H9 (cell line): ENCODE measurements around the gene NCOA1. TPM values are rescaled to one million over a fixed set of nuclear protein-coding genes. Genes with fewer than 3 reads are reported as not detected.

Experiments
- DNase-seq: peaks from one replicate; pipeline ENCODE4 v3.0.0-alpha.2; 2017
- H2AFZ ChIP-seq: one replicate; pipeline ENCODE4 v1.6.1; 2013; ENCODE audit warnings: mild to moderate bottlenecking, low read length, control low read depth, moderate library complexity
- H2AK5ac ChIP-seq: 2 replicates; pipeline ENCODE4 v1.6.1; 2013; ENCODE audit warnings: low read length, control low read depth, mixed read lengths; ENCODE audit not compliant: insufficient read length
- H2BK120ac ChIP-seq: one replicate; pipeline ENCODE4 v1.6.1; 2013; ENCODE audit warnings: low read depth, mild to moderate bottlenecking, low read length, control low read depth, inconsistent platforms; ENCODE audit not compliant: poor library complexity, severe bottlenecking
- H2BK12ac ChIP-seq: 2 replicates; pipeline ENCODE4 v1.6.1; 2013; ENCODE audit warnings: low read length, control low read depth, mixed read lengths, low read depth; ENCODE audit not compliant: insufficient read length
- H2BK15ac ChIP-seq: 2 replicates; pipeline ENCODE4 v1.6.1; 2013; ENCODE audit warnings: low read depth, low read length, control low read depth
- H2BK20ac ChIP-seq: one replicate; pipeline ENCODE4 v1.6.1; 2013; ENCODE audit warnings: low read depth, mild to moderate bottlenecking, low read length, control low read depth, inconsistent platforms; ENCODE audit not compliant: poor library complexity, severe bottlenecking
- H2BK5ac ChIP-seq: 2 replicates; pipeline ENCODE4 v1.6.1; 2013; ENCODE audit warnings: low read length, control low read depth, mixed read lengths; ENCODE audit not compliant: insufficient read length
- H3K14ac ChIP-seq: 2 replicates; pipeline ENCODE4 v1.6.1; 2013; ENCODE audit warnings: low read length, control low read depth; ENCODE audit not compliant: insufficient read depth
- H3K18ac ChIP-seq: 2 replicates; pipeline ENCODE4 v1.6.1; 2013; ENCODE audit warnings: low read depth, mild to moderate bottlenecking, mixed read lengths, low read length, control low read depth; ENCODE audit not compliant: insufficient read length
- H3K23ac ChIP-seq: 2 replicates; pipeline ENCODE4 v1.6.1; 2013; ENCODE audit warnings: low read length, control low read depth, mixed read lengths, low read depth; ENCODE audit not compliant: insufficient read length
- H3K23me2 ChIP-seq: 2 replicates; pipeline ENCODE4 v1.6.1; 2013; ENCODE audit warnings: low read depth, mild to moderate bottlenecking, mixed read lengths, low read length, control low read depth; ENCODE audit not compliant: insufficient read length, poor library complexity, severe bottlenecking
- H3K27ac ChIP-seq: 2 replicates; pipeline ENCODE4 v1.5.1; 2013; ENCODE audit warnings: low read length, control low read depth, mixed read lengths, low read depth; ENCODE audit not compliant: insufficient read length
- H3K27me3 ChIP-seq: 2 replicates; pipeline ENCODE4 v1.6.1; 2013; ENCODE audit warnings: low read length, control low read depth, inconsistent platforms; ENCODE audit not compliant: insufficient read depth
- H3K4ac ChIP-seq: 2 replicates; pipeline ENCODE4 v1.6.1; 2013; ENCODE audit warnings: low read depth, mild to moderate bottlenecking, control low read depth, inconsistent platforms, low read length, moderate library complexity
- H3K4me1 ChIP-seq: 2 replicates; pipeline ENCODE4 v1.6.1; 2013; ENCODE audit warnings: low read length, control low read depth, inconsistent platforms; ENCODE audit not compliant: insufficient read depth
- H3K4me2 ChIP-seq: 2 replicates; pipeline ENCODE4 v1.6.1; 2013; ENCODE audit warnings: low read length, control low read depth, mixed read lengths; ENCODE audit not compliant: insufficient read length, insufficient read depth
- H3K56ac ChIP-seq: 2 replicates; pipeline ENCODE4 v1.6.1; 2013; ENCODE audit warnings: low read depth, mild to moderate bottlenecking, mixed read lengths, low read length, control low read depth; ENCODE audit not compliant: insufficient read length
- H3K79me1 ChIP-seq: 2 replicates; pipeline ENCODE4 v1.6.1; 2013; ENCODE audit warnings: low read depth, mild to moderate bottlenecking, moderate library complexity, low read length, control low read depth, inconsistent platforms; ENCODE audit not compliant: insufficient read depth, poor library complexity, severe bottlenecking
- H3K79me2 ChIP-seq: 2 replicates; pipeline ENCODE4 v1.6.1; 2013; ENCODE audit warnings: low read length, control low read depth, inconsistent platforms; ENCODE audit not compliant: insufficient read depth
- H3K9ac ChIP-seq: 2 replicates; pipeline ENCODE4 v1.6.1; 2013; ENCODE audit warnings: low read length, control low read depth, mixed read lengths; ENCODE audit not compliant: insufficient read length; ENCODE audit errors: extremely low read depth
- H3K9me3 ChIP-seq: one replicate; pipeline ENCODE4 v1.6.1; 2013; ENCODE audit warnings: low read depth, low read length, inconsistent platforms; ENCODE audit not compliant: control insufficient read depth
- H3T11ph ChIP-seq: one replicate; pipeline ENCODE4 v1.6.1; 2013; ENCODE audit warnings: mild to moderate bottlenecking, low read length, control low read depth, inconsistent platforms
- H4K20me1 ChIP-seq: one replicate; pipeline ENCODE4 v1.6.1; 2013; ENCODE audit not compliant: control insufficient read depth, insufficient read length, insufficient read depth
- H4K5ac ChIP-seq: 2 replicates; pipeline ENCODE4 v1.6.1; 2013; ENCODE audit warnings: low read depth, mild to moderate bottlenecking, mixed read lengths, low read length, control low read depth; ENCODE audit not compliant: insufficient read length
- H4K8ac ChIP-seq: replicated peaks from 2 replicates; pipeline ENCODE4 v1.6.1; 2013; ENCODE audit warnings: low read length, control low read depth, mixed read lengths, low read depth; ENCODE audit not compliant: insufficient read length
- H4K91ac ChIP-seq: 2 replicates; pipeline ENCODE4 v1.6.1; 2013; ENCODE audit warnings: low read depth, mild to moderate bottlenecking, moderate library complexity, mixed read lengths, low read length, control low read depth; ENCODE audit not compliant: insufficient read length
- H3K27ac Mint-ChIP-seq, 3 experiments: 2 replicates in 2 of 3; 3 replicates in 1 of 3; pipeline ENCODE4 v1.8.0; 2020 to 2021; ENCODE audit warnings: mixed read lengths in 3 of 3, mild to moderate bottlenecking in 1 of 3, moderate library complexity in 1 of 3
- H3K27me3 Mint-ChIP-seq: 2 replicates; pipeline ENCODE4 v1.8.0; 2021; ENCODE audit warnings: low read depth, mild to moderate bottlenecking, moderate library complexity, mixed read lengths
- H3K36me3 Mint-ChIP-seq, 3 experiments: 2 replicates in 2 of 3; 3 replicates in 1 of 3; pipeline ENCODE4 v1.8.0; 2020 to 2021; ENCODE audit warnings: low read depth in 3 of 3, mixed read lengths in 3 of 3; ENCODE audit not compliant: insufficient read depth in 1 of 3
- H3K4me1 Mint-ChIP-seq, 2 experiments: 2 replicates each; pipeline ENCODE4 v1.8.0; 2020; ENCODE audit warnings: mixed read lengths in 2 of 2
- H3K4me3 Mint-ChIP-seq, 2 experiments: 2 replicates in 1 of 2; 3 replicates in 1 of 2; pipeline ENCODE4 v1.8.0; 2020 to 2021; ENCODE audit warnings: mild to moderate bottlenecking in 2 of 2, mixed read lengths in 2 of 2, moderate library complexity in 1 of 2
- H3K9me3 Mint-ChIP-seq, 2 experiments: 2 replicates in 1 of 2; 3 replicates in 1 of 2; pipeline ENCODE4 v1.8.0; 2020; ENCODE audit warnings: mild to moderate bottlenecking in 2 of 2, mixed read lengths in 2 of 2, moderate library complexity in 1 of 2
- WGBS: extraction: QIAGEN DNeasy Blood & Tissue Kit; methylation state at CpG from one replicate; pipeline ENCODE4 v1.1.7; 2013; ENCODE audit warnings: missing lambda C conversion rate, low lambda C conversion rate, mixed read lengths; ENCODE audit not compliant: insufficient read length; ENCODE audit errors: extremely low coverage; 5-methylcytosine and 5-hydroxymethylcytosine counted together
- total RNA-seq: library from RNA; stranded (reverse); gene quantifications from 2 replicates; pipeline ENCODE4 v1.2.1, GENCODE V29; 2021
- TF ChIP-seq, protein P1 (sequence below): fragments of 200-600 bp; sonication (generic); conservative IDR thresholded peaks from 3 replicates; pipeline ENCODE4 v1.8.0; 2021; ENCODE audit warnings: antibody characterized with exemption, mild to moderate bottlenecking

Gene NCOA1
- total RNA-seq, 1 experiment from 2014 or later, result 14.8 TPM

DNA sequence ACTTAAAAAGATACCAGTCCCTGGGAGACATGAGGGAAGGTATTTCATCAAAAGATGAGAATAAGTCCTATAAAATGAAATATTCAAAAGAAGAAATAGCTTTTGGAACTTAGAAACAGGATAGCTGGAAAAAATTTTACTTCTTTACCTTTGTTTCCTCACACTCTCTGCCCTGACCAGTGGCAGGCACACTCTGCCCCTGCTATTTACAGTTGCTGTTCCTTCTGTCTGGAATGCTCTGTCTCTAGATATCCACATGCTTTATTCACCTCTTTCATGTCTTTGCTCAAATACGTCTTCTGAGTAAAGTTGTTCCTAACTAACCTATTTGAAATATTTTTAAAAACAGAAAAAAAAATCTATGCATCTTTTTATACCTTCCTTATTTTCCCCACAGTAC is 176.5 kb downstream of the NCOA1 start:
- Mint-ChIP-seq H3K9me3 (no peaks in the 10 kb centered on the region), H3K27ac (no peak overlapping the region)

More for the DNA sequence above, 176.5 kb downstream of the NCOA1 start:
- Histone ChIP-seq H2BK20ac (no peak overlapping the region), H3K23me2 (no peaks in the 10 kb centered on the region), H3K9ac (no peak overlapping the region), H2AFZ (no peak overlapping the region), H4K20me1 (no peaks in the 10 kb centered on the region), H2BK12ac (no peak overlapping the region), H2BK120ac (no peak overlapping the region), H3K79me2 (no peaks in the 10 kb centered on the region), H2BK15ac (no peak overlapping the region), H3T11ph (no peak overlapping the region), H3K9me3 (no peaks in the 10 kb centered on the region), H3K14ac (no peak overlapping the region), H3K4me1 (no peaks in the 10 kb centered on the region), H3K4me2 (no peak overlapping the region), H3K27ac (no peak overlapping the region), H3K18ac (no peak overlapping the region), H4K8ac (no peak overlapping the region), H3K27me3 (no peaks in the 10 kb centered on the region), H3K79me1 (no peaks in the 10 kb centered on the region), H4K5ac (no peak overlapping the region), H3K23ac (no peak overlapping the region), H3K4ac (no peak overlapping the region), H2BK5ac (no peak overlapping the region), H3K56ac (no peak overlapping the region), H4K91ac (no peak overlapping the region), H2AK5ac (no peak overlapping the region)
- no peaks in the 10 kb centered on the region for H3K27me3 Mint-ChIP-seq
- H3K36me3 Mint-ChIP-seq, result no peaks in the 10 kb centered on the region
- WGBS, result no CpG with 5 or more reads among the region's 1 CpG
- no peak overlapping the region for H3K4me3 Mint-ChIP-seq
- TF ChIP-seq, protein P1, sequence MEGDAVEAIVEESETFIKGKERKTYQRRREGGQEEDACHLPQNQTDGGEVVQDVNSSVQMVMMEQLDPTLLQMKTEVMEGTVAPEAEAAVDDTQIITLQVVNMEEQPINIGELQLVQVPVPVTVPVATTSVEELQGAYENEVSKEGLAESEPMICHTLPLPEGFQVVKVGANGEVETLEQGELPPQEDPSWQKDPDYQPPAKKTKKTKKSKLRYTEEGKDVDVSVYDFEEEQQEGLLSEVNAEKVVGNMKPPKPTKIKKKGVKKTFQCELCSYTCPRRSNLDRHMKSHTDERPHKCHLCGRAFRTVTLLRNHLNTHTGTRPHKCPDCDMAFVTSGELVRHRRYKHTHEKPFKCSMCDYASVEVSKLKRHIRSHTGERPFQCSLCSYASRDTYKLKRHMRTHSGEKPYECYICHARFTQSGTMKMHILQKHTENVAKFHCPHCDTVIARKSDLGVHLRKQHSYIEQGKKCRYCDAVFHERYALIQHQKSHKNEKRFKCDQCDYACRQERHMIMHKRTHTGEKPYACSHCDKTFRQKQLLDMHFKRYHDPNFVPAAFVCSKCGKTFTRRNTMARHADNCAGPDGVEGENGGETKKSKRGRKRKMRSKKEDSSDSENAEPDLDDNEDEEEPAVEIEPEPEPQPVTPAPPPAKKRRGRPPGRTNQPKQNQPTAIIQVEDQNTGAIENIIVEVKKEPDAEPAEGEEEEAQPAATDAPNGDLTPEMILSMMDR, result no peak
- no peaks in the 10 kb centered on the region for H3K4me1 Mint-ChIP-seq
- no peak for DNase-seq
